ENCODE results near the gene SCN4A.

DNA sequence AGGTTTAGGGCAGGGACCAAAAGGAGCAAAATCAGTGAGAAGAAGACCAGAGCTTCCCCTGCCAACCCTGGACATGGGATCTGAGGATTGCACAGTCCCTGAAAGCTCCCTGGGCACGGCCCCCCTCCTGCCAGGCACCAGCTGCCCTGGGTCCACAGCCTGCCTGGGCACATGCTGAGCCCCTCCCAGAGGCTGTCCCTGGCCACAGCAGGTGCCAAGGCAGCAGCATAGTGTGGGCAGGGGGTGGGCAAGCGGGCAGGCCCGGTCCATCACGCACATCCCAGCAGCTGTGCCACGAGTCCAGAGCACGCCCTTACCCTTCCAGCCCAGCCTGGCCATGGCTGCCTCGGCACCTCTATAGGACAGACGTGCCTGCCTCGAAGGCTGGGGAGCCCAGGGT is 12.7 kb downstream of the SCN4A start:
- TF ChIP-seq, protein P1, sequence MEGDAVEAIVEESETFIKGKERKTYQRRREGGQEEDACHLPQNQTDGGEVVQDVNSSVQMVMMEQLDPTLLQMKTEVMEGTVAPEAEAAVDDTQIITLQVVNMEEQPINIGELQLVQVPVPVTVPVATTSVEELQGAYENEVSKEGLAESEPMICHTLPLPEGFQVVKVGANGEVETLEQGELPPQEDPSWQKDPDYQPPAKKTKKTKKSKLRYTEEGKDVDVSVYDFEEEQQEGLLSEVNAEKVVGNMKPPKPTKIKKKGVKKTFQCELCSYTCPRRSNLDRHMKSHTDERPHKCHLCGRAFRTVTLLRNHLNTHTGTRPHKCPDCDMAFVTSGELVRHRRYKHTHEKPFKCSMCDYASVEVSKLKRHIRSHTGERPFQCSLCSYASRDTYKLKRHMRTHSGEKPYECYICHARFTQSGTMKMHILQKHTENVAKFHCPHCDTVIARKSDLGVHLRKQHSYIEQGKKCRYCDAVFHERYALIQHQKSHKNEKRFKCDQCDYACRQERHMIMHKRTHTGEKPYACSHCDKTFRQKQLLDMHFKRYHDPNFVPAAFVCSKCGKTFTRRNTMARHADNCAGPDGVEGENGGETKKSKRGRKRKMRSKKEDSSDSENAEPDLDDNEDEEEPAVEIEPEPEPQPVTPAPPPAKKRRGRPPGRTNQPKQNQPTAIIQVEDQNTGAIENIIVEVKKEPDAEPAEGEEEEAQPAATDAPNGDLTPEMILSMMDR (IDR thresholded peaks at IDR 0.05) = no peak
- TF ChIP-seq EZH2 (IDR thresholded peaks at IDR 0.05) = no peak

All from neural progenitor cell (in vitro differentiated cells).